ENCODE data around the gene MAGIX. TPM values are rescaled to one million over a fixed set of nuclear protein-coding genes. Genes with fewer than 3 reads are reported as not detected.

MAGIX gene
- polyA plus RNA-seq, 1 experiment, result 0.40 TPM

DNA sequence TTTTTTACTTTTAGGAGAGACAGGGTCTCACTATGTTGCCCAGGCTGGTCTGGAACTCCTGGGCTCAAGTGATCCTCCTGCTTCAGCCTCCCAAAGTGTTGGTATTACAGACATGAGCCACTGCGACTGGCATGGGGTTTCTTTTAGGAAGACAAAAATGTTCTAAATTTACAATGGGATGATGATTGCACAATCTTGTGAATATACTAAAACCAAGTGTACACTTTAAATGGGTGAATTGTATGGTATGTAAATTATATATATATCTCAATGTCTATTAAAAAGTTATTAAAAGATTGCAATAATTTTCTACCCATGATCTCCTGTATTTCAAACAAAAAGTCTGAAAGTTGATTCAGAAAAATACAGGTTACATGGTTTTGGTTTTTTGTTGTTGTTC, 9.1 kb upstream of the MAGIX start:
- CTCF ChIA-PET, result interaction anchor here (2.0 kb wide), 1 partner anchor 11 kb away, joined by 8 read pairs; no protein-coding TSS in a partner anchor
- no peak overlapping the region for H3K27ac ChIP-seq (ENCODE audit: low read depth, low read length)
- DNase-seq (ENCODE audit: low read depth, low spot score), result no peak
- no peaks in the 10 kb centered on the region for H3K9me3 ChIP-seq (ENCODE audit: control insufficient read depth, insufficient read depth, low read length)
- no peak overlapping the region for H3K4me3 ChIP-seq (ENCODE audit: low read depth, low read length)
- TF ChIP-seq, protein P1, sequence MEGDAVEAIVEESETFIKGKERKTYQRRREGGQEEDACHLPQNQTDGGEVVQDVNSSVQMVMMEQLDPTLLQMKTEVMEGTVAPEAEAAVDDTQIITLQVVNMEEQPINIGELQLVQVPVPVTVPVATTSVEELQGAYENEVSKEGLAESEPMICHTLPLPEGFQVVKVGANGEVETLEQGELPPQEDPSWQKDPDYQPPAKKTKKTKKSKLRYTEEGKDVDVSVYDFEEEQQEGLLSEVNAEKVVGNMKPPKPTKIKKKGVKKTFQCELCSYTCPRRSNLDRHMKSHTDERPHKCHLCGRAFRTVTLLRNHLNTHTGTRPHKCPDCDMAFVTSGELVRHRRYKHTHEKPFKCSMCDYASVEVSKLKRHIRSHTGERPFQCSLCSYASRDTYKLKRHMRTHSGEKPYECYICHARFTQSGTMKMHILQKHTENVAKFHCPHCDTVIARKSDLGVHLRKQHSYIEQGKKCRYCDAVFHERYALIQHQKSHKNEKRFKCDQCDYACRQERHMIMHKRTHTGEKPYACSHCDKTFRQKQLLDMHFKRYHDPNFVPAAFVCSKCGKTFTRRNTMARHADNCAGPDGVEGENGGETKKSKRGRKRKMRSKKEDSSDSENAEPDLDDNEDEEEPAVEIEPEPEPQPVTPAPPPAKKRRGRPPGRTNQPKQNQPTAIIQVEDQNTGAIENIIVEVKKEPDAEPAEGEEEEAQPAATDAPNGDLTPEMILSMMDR (IDR thresholded peaks at IDR 0.05; ENCODE audit: low read depth, low read length), result no peak
- no peaks in the 10 kb centered on the region for H3K27me3 ChIP-seq (ENCODE audit: control insufficient read depth, insufficient read depth, low read length)
- POLR2A ChIA-PET, result no interaction called here

DNA sequence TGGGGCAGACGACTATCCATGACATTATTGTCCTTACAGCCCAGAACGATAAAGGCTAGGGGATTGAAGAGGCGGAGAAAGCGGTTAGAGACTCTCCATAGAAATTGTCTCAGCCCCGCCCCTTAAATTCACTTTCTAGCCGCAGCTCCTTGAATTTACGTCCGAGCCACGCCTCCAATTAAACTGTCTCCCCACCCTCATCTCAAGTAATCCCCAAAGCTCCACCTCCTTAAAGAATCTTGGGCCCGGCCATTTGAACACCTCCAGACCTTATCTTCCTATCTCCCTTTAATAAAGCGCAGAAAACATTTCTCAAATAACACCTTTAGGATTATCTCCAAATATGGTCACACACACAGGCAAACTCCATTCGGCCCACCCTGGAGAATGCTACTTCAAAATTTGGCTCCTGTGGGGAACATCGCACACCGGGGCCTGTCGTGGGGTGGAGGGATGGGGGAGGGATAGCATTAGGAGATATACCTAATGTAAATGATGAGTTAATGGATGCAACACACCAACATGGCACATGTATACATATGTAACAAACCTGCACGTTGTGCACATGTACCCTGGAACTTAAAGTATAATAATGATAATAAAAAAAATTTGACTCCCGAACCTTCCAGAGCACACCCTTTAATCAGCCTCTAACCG, 7.2 kb upstream of the MAGIX start:
- Histone ChIP-seq H3K27ac (ENCODE audit: low read depth, low read length) (peak overlapping the region; percentile 98), H3K27me3 (ENCODE audit: control insufficient read depth, insufficient read depth, low read length) (no peaks in the 10 kb centered on the region), H3K9me3 (ENCODE audit: control insufficient read depth, insufficient read depth, low read length) (no peaks in the 10 kb centered on the region), H3K4me3 (ENCODE audit: low read depth, low read length) (peak overlapping the region; percentile 45)
- no peak for DNase-seq (ENCODE audit: low read depth, low spot score)
- POLR2A ChIA-PET, result interaction anchor here (0.7 to 0.9 kb wide), 3 partner anchors 11 to 257 kb away, joined by 3 to 6 read pairs (median 3); partner anchors contain the start of genes PQBP1 and TIMM17B
- TF ChIP-seq, protein P1 (IDR thresholded peaks at IDR 0.05; ENCODE audit: low read depth, low read length), result no peak
- CTCF ChIA-PET, result interaction anchor here (0.6 to 2.1 kb wide), 25 partner anchors 9 to 197 kb away, joined by 3 to 28 read pairs (median 5); partner anchors contain the start of genes OTUD5 and WDR45

DNA sequence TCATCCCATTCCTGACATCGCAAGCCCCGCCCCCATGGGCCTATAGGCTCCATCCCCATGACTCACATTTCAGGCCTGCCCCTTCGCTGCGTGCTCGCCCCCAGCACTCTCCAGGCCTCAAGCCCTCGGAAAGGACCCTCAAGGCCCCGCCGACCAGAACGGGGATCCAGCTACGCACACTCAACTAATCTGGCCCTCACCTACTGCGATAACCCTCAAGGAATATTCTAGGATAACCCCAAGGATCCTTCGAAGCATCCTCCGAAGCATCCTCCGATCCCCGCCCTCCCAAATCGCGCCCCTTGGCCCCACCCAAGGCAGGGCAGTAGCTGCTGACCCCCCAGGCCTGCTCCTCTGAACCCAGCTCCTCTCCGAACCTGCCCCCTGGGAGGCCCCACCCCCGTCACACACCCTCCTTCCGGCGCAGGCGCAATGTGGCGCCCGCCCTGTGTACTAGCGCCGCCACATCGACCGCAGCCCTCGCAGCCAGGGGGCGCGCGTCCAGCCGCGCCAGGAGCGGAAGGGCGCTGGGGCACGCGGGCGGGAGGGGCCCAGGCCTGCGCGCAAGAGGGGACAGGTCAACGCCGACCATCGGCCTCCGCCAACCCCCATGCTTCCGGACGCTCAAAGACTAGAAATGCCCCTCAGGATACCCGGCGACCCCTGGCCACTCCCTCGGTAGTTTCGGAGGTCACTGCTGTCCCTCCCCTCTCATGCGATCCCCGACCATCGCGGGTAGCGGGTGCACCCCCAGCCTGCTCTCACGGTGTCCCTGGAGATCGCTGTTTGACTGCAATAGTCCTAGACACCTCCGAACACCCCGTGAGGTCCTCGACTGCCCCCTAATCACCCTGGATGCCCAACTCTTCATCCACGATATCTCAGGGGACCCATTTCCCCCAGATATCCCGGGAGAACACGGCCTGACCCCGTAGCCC, 6.4 kb upstream of the MAGIX start:
- Histone ChIP-seq H3K27ac (ENCODE audit: low read depth, low read length) (peak overlapping the region; percentile 98), H3K9me3 (ENCODE audit: control insufficient read depth, insufficient read depth, low read length) (no peaks in the 10 kb centered on the region), H3K4me3 (ENCODE audit: low read depth, low read length) (peak overlapping the region; percentile 58), H3K27me3 (ENCODE audit: control insufficient read depth, insufficient read depth, low read length) (no peaks in the 10 kb centered on the region)
- CTCF ChIA-PET, result interaction anchor here (0.6 to 2.1 kb wide), 24 partner anchors 8 to 198 kb away, joined by 3 to 28 read pairs (median 4); partner anchors contain the start of genes OTUD5 and WDR45
- TF ChIP-seq, protein P1 (IDR thresholded peaks at IDR 0.05; ENCODE audit: low read depth, low read length), result peak; percentile 59
- POLR2A ChIA-PET, result interaction anchor here (0.8 to 0.9 kb wide), 2 partner anchors 10 to 258 kb away, joined by 3 to 6 read pairs; partner anchors contain the start of genes PQBP1 and TIMM17B
- DNase-seq (ENCODE audit: low read depth, low spot score), result no peak

DNA sequence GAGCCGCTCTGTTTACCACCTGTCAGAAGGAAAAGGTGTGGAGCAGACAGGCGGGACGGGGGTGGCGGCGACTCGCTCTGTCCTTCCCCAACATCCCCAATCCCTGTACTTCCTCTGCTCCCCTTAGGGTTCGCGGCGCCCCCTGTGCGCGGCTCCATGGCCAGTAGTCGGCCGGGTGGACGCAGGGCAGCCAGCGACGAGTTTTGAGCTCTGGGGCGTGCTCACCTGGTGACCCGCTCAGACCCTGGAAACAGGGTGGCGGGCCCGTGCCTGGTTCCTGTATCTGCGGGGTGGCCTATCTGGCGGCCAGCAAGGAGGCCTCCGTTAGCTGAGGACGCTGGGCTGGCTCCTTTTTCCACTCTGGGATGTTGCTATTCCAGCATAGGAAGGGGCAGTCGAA, 5.4 kb upstream of the MAGIX start:
- H3K27ac ChIP-seq (ENCODE audit: low read depth, low read length), result no peak overlapping the region
- POLR2A ChIA-PET, result no interaction called here
- H3K27me3 ChIP-seq (ENCODE audit: control insufficient read depth, insufficient read depth, low read length), result no peaks in the 10 kb centered on the region
- no peaks in the 10 kb centered on the region for H3K9me3 ChIP-seq (ENCODE audit: control insufficient read depth, insufficient read depth, low read length)
- TF ChIP-seq, protein P1 (IDR thresholded peaks at IDR 0.05; ENCODE audit: low read depth, low read length), result no peak
- H3K4me3 ChIP-seq (ENCODE audit: low read depth, low read length), result no peak overlapping the region
- no peak for DNase-seq (ENCODE audit: low read depth, low spot score)
- CTCF ChIA-PET, result interaction anchor here (0.6 kb wide), 1 partner anchor 266 kb away, joined by 3 read pairs; no protein-coding TSS in a partner anchor
